Panc1 (cell line): ENCODE data around the gene CDK17. TPM values are rescaled to one million over a fixed set of nuclear protein-coding genes. Genes with fewer than 3 reads are reported as not detected.

Source experiments
- ATAC-seq: fragments of 200-7000 bp; cut with Tn5 transposase; 2 replicates; pipeline ENCODE4 v1.9.1; 2020; ENCODE audit warnings: mild to moderate bottlenecking, moderate library complexity
- BruUV-seq: library from RNA; stranded (reverse); fragments of 400-500 nt; replicated peaks from 2 replicates; lab custom pipeline; 2021; lab: Mats Ljungman, UMichigan
- CTCF ChIA-PET: fragments of 300-600 bp; sonication (Branson Sonifier 250); formaldehyde crosslinking; loops from one replicate; lab custom pipeline; 2022; ENCODE audit warnings: antibody characterized with exemption; lab: Charles Lee
- POLR2A ChIA-PET: fragments of 300-600 bp; sonication (Branson Sonifier 250); formaldehyde crosslinking; loops from one replicate; lab custom pipeline; 2022; ENCODE audit warnings: antibody characterized with exemption; lab: Charles Lee
- DNase-seq: peaks from one replicate; pipeline ENCODE4 v3.0.0-alpha.2; 2010; ENCODE audit warnings: low read depth, low spot score
- H3K27ac ChIP-seq: 2 replicates; pipeline ENCODE4 v1.5.1; 2011; ENCODE audit warnings: mild to moderate bottlenecking, low read length, inconsistent platforms
- H3K27me3 ChIP-seq: fragments of 200-500 bp; sonication (Bioruptor generic); 2 replicates; pipeline ENCODE4 v1.6.0; 2014; ENCODE audit warnings: low read length, inconsistent platforms; ENCODE audit not compliant: control insufficient read depth, insufficient read depth
- H3K36me3 ChIP-seq: fragments of 200-500 bp; sonication (Bioruptor generic); 2 replicates; pipeline ENCODE4 v1.5.1; 2014; ENCODE audit warnings: inconsistent platforms, mild to moderate bottlenecking, low read length, moderate library complexity; ENCODE audit not compliant: control insufficient read depth, insufficient read depth
- H3K4me1 ChIP-seq: 2 replicates; pipeline ENCODE4 v1.5.1; 2011; ENCODE audit warnings: inconsistent platforms, mild to moderate bottlenecking, low read length, moderate library complexity; ENCODE audit not compliant: control insufficient read depth, insufficient read depth
- H3K4me3 ChIP-seq, 2 experiments: 2 replicates each; pipeline ENCODE4 v1.5.1; 2011 to 2012; ENCODE audit warnings: low read depth in 2 of 2, low read length in 2 of 2, mild to moderate bottlenecking in 2 of 2, inconsistent platforms in 1 of 2, moderate library complexity in 1 of 2
- H3K9me3 ChIP-seq: fragments of 200-500 bp; sonication (Bioruptor generic); 2 replicates; pipeline ENCODE4 v1.5.1; 2014; ENCODE audit warnings: low read depth, mild to moderate bottlenecking, inconsistent platforms, low read length, moderate library complexity; ENCODE audit not compliant: control insufficient read depth, insufficient read depth
- CTCF ChIP-seq: fragments of 450-650 bp; IDR thresholded peaks from 2 replicates; pipeline ENCODE4 v1.5.1; 2017; ENCODE audit warnings: mild to moderate bottlenecking
- POLR2AphosphoS5 ChIP-seq: IDR thresholded peaks from 2 replicates; pipeline ENCODE4 v1.6.1; 2012; ENCODE audit warnings: mild to moderate bottlenecking, low read depth, low read length, moderate library complexity
- REST ChIP-seq, 2 experiments: IDR thresholded peaks; 2 replicates each; pipeline ENCODE4 v1.6.1; 2011 to 2012; ENCODE audit warnings: low read depth in 2 of 2, control low read depth in 1 of 2, low read length in 1 of 2, mild to moderate bottlenecking in 1 of 2, moderate library complexity in 1 of 2; ENCODE audit not compliant: insufficient read depth in 1 of 2
- SIN3A ChIP-seq: IDR thresholded peaks from 2 replicates; pipeline ENCODE4 v1.6.1; 2012; ENCODE audit warnings: low read depth, mild to moderate bottlenecking, low read length, moderate library complexity, borderline replicate concordance; ENCODE audit not compliant: insufficient read depth
- TCF7L2 ChIP-seq: IDR thresholded peaks from 2 replicates; pipeline ENCODE4 v1.6.1; 2011; ENCODE audit warnings: mild to moderate bottlenecking, low read depth, low read length, inconsistent platforms
- in situ Hi-C: cut with HindIII; loops from 2 replicates; pipeline ENCODE4 v1.10.0; 2016; ENCODE audit warnings: low sequenced_read_pairs, low pct_unique_long_range_greater_than_20kb
- intact Hi-C: fragments of 100-400 bp; cut with micrococcal nuclease; formaldehyde crosslinking; loops from one replicate; pipeline ENCODE4 v1.10.0; 2022; ENCODE audit not compliant: unreplicated experiment
- total RNA-seq: library from RNA; stranded (reverse); gene quantifications from one replicate; pipeline ENCODE4 v1.2.1, GENCODE V29; 2021; ENCODE audit not compliant: unreplicated experiment

The CDK17 gene
- total RNA-seq, 1 experiment from 2014 or later = 23.2 TPM

- H3K27me3 ChIP-seq = no peaks in the 10 kb centered on the region
- no TSS peak for BruUV-seq
- CTCF ChIA-PET = interaction anchor here (0.7 kb wide), 1 partner anchor 9 kb away, joined by 3 read pairs; no protein-coding TSS in a partner anchor
- intact Hi-C loops (no loop called here), in situ Hi-C loops (no loop called here)
- no peaks in the 10 kb centered on the region for H3K36me3 ChIP-seq
- no peaks in the 10 kb centered on the region for H3K4me1 ChIP-seq
- H3K27ac ChIP-seq = no peak overlapping the region
- no peak for TF ChIP-seq CTCF
- TF ChIP-seq TCF7L2 = no peak
- H3K4me3 ChIP-seq = no peak overlapping the region
- POLR2A ChIA-PET = no interaction called here
- ATAC-seq (no peak), DNase-seq (no peak)
- H3K9me3 ChIP-seq = no peaks in the 10 kb centered on the region
Observed at GRCh38 chr12:96438330-96438729, 38.1 kb upstream of the CDK17 start.

GRCh38 chr12:96437171-96437445 is 36.9 kb upstream of the CDK17 start:
- no peak overlapping the region for H3K4me3 ChIP-seq
- intact Hi-C loops = no loop called here
- CTCF ChIA-PET = no interaction called here
- no TSS peak for BruUV-seq
- H3K4me1 ChIP-seq = no peaks in the 10 kb centered on the region
- no peak overlapping the region for H3K27ac ChIP-seq
- ATAC-seq (no peak), DNase-seq (no peak)
- TF ChIP-seq POLR2AphosphoS5 (no peak), REST (IDR thresholded peaks at IDR 0.05; ENCODE audit: insufficient read depth in 1 of 2, low read depth in 2 of 2, low read length in 1 of 2) (no peak), TCF7L2 (no peak), CTCF (no peak), SIN3A (no peak)
- H3K27me3 ChIP-seq = no peaks in the 10 kb centered on the region
- no peaks in the 10 kb centered on the region for H3K36me3 ChIP-seq
- no peaks in the 10 kb centered on the region for H3K9me3 ChIP-seq
- POLR2A ChIA-PET = interaction anchor here (0.7 kb wide), 1 partner anchor 84 kb away, joined by 3 read pairs; no protein-coding TSS in a partner anchor
- in situ Hi-C loops = no loop called here
